K562 (cell line): ENCODE results near the gene SLC5A2. TPM values are rescaled to one million over a fixed set of nuclear protein-coding genes. Genes with fewer than 3 reads are reported as not detected.
A peak's percentile ranks its signal among the peaks of the same experiment; 100 is the strongest.

ENCODE experiments used
- AFF1 ChIP-seq, 2 experiments: fragments of 450-650 bp; IDR thresholded peaks; 2 replicates each; pipeline ENCODE4 v1.6.1; 2018; ENCODE audit warnings: mild to moderate bottlenecking in 2 of 2, low read depth in 1 of 2; ENCODE audit not compliant: partially characterized antibody in 2 of 2
- CCNT2 ChIP-seq: IDR thresholded peaks from 2 replicates; pipeline ENCODE4 v1.6.1; 2011; ENCODE audit warnings: borderline replicate concordance, low read depth, mild to moderate bottlenecking, moderate library complexity, mixed read lengths, low read length; ENCODE audit not compliant: insufficient read length; ENCODE audit errors: extremely low read depth
- HDAC3 ChIP-seq: fragments of 450-650 bp; IDR thresholded peaks from 2 replicates; pipeline ENCODE4 v1.6.1; 2018; ENCODE audit warnings: borderline replicate concordance, mild to moderate bottlenecking, moderate library complexity; ENCODE audit not compliant: partially characterized antibody
- HEY1 ChIP-seq: fragments of 250-450 bp; sonication (Bioruptor Pico); IDR thresholded peaks from 2 replicates; pipeline ENCODE4 v1.5.0; 2020; ENCODE audit warnings: mild to moderate bottlenecking, moderate library complexity, borderline replicate concordance
- HINFP ChIP-seq: fragments of 450-650 bp; conservative IDR thresholded peaks from 2 replicates; pipeline ENCODE4 v1.6.1; 2016; ENCODE audit warnings: missing genetic modification characterization, low read depth, mild to moderate bottlenecking, control low read depth, missing compliant biosample characterization
- HNRNPUL1 ChIP-seq: fragments of 200-400 bp; formaldehyde crosslinking; IDR thresholded peaks from 2 replicates; pipeline ENCODE4 v1.6.1; 2017; ENCODE audit warnings: low read length
- JUN ChIP-seq, 2 experiments: sonication (generic) in 1 of 2; formaldehyde crosslinking in 1 of 2; IDR thresholded peaks; 2 replicates each; pipeline versions ENCODE4 v1.6.1 to v1.8.0; 2012 to 2022; ENCODE audit warnings: borderline replicate concordance in 2 of 2, mild to moderate bottlenecking in 2 of 2, improper control_type of control experiment in 1 of 2, low read depth in 1 of 2, low read length in 1 of 2, missing genetic modification reagents in 1 of 2
- POLR2G ChIP-seq: fragments of 200-400 bp; formaldehyde crosslinking; IDR thresholded peaks from 2 replicates; pipeline ENCODE4 v1.6.1; 2017; ENCODE audit warnings: low read depth, mild to moderate bottlenecking, antibody characterized with exemption, low read length, moderate library complexity
- SOX6 ChIP-seq: fragments of 450-650 bp; IDR thresholded peaks from 2 replicates; pipeline ENCODE4 v1.6.1; 2014; ENCODE audit warnings: mild to moderate bottlenecking
- TFAP4 ChIP-seq: sonication (generic); formaldehyde crosslinking; IDR thresholded peaks from 2 replicates; pipeline ENCODE4 v1.8.0; 2022; ENCODE audit warnings: missing genetic modification reagents, mild to moderate bottlenecking, moderate library complexity, borderline replicate concordance
- ZNF639 ChIP-seq, 2 experiments: fragments of 200-800 bp in 1 of 2; sonication (Bioruptor generic) in 1 of 2; sonication (generic) in 1 of 2; formaldehyde crosslinking in 1 of 2; IDR thresholded peaks in 1 of 2; conservative IDR thresholded peaks in 1 of 2; 2 replicates each; pipeline versions ENCODE4 v1.5.0 to v1.6.1; 2016 to 2020; ENCODE audit warnings: missing compliant biosample characterization in 1 of 2, missing genetic modification characterization in 1 of 2, missing genetic modification reagents in 1 of 2
- polyA plus RNA-seq, 8 experiments: library from polyadenylated mRNA; depleted of rRNA in 4 of 8; stranded (reverse) in 5 of 8; unstranded in 3 of 8; fragments of >200 nt; fragmentation: Nextera tagmentation in 2 of 8; fragmentation: Illumina TruSeq in 1 of 8; extraction: Ambion mirVana in 2 of 8; extraction: Trizol in 1 of 8; gene quantifications; 2 replicates each; pipeline versions ENCODE4 v1.2.1 to v1.2.3, GENCODE V29; 2011 to 2014; ENCODE audit warnings: inconsistent platforms in 1 of 8, missing spikeins in 1 of 8
- total RNA-seq, 7 experiments: library from RNA; depleted of rRNA in 6 of 7; stranded (reverse); fragments of >200 nt in 6 of 7; fragmentation: Illumina TruSeq in 2 of 7; extraction: Trizol in 2 of 7; gene quantifications; 2 replicates each; pipeline versions ENCODE4 v1.2.1 to v1.2.3, GENCODE V29; 2011 to 2021; ENCODE audit warnings: low replicate concordance in 1 of 7
- TF ChIP-seq, protein P1 (sequence below), 2 experiments: IDR thresholded peaks; 2 replicates each; pipeline ENCODE4 v1.6.1; 2011; ENCODE audit warnings: borderline replicate concordance in 1 of 2, control low read depth in 1 of 2, low read depth in 1 of 2, low read length in 1 of 2, mild to moderate bottlenecking in 1 of 2, mixed read lengths in 1 of 2, moderate library complexity in 1 of 2; ENCODE audit not compliant: insufficient read depth in 1 of 2, insufficient read length in 1 of 2, poor library complexity in 1 of 2, severe bottlenecking in 1 of 2; ENCODE audit errors: extremely low read depth in 1 of 2

SLC5A2 gene
- total and polyA plus RNA-seq, 9 of the 15 experiments (the other 6 are each of a cell fraction or from before 2014, with no cell fraction given), result 0.07 to 2.7 (median 2.2) TPM; not detected in 6

DNA sequence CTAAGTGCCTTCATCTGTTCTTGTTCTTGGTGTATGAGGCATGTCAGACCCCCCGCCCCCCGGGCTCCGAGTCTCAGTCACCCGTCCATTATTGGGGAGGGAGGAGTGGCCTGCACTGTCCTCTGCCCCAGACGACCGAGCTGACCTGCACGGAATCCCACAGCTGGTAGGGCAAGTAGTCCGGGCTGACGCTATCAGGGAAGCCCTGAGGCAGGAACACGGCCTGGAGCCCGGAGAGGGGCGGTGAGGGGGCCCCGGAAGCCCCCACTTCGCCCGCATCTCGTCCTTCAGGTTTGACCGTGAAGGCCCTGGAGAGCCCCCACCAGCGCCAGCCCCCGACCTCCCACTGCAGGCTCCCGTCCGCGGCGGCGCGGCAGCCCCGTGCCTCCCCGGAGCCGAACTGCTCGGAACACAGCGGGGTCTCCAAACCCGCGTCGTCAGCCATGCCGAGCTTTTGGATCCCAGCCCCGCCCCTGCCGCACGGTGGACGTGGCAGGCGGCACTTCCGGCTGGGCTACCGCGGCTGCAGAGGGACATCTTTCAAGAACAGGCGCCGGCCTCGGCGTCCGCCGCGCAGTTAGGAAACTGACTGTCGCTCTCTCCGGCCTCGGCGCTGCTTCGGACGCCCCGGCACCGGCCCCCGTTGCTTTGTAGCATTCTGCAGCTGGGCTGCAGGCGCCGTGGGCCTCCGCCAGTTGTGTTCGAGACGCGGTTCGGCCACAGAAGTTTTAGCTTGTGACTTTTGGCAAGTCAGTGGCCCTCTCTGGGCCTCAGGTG lies 25.2 kb downstream of the SLC5A2 start, which contains the start of gene RUSF1 (continued):
- TF ChIP-seq ZNF639 (CRISPR knock-in tag; conservative IDR thresholded peaks at IDR 0.05 in 1 of 2, IDR thresholded peaks at IDR 0.05 in 1 of 2) (0 out of 4 replicates have a peak, but pooled peaks of 1 of the 2 experiments have one; percentile 53), HNRNPUL1 (no peak), SOX6 (peak; percentile 44), CCNT2 (peak; percentile 65), POLR2G (peak; percentile 99), HINFP (tag) (peak; percentile 98), HEY1 (no peak), TFAP4 (CRISPR knock-in tag) (peak; percentile 86), AFF1 (IDR thresholded peaks at IDR 0.05; ENCODE audit: low read depth in 1 of 2, partially characterized antibody in 2 of 2) (peak in 1 of 2 experiments; percentile 36), JUN (IDR thresholded peaks at IDR 0.05; ENCODE audit: borderline replicate concordance, low read depth, low read length) (peak; percentile 36; the same call in 1 of the 2 replicates), JUN (CRISPR knock-in tag; IDR thresholded peaks at IDR 0.05; ENCODE audit: borderline replicate concordance) (no peak), HDAC3 (no peak)
- TF ChIP-seq, protein P1, sequence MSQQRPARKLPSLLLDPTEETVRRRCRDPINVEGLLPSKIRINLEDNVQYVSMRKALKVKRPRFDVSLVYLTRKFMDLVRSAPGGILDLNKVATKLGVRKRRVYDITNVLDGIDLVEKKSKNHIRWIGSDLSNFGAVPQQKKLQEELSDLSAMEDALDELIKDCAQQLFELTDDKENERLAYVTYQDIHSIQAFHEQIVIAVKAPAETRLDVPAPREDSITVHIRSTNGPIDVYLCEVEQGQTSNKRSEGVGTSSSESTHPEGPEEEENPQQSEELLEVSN (IDR thresholded peaks at IDR 0.05; ENCODE audit: borderline replicate concordance in 1 of 2, extremely low read depth in 1 of 2, insufficient read depth in 1 of 2, insufficient read length in 1 of 2, low read depth in 1 of 2, low read length in 1 of 2, poor library complexity in 1 of 2, severe bottlenecking in 1 of 2), result peak; percentile 53 to 74
